ENCODE measurements around the gene CEP70.

DNA sequence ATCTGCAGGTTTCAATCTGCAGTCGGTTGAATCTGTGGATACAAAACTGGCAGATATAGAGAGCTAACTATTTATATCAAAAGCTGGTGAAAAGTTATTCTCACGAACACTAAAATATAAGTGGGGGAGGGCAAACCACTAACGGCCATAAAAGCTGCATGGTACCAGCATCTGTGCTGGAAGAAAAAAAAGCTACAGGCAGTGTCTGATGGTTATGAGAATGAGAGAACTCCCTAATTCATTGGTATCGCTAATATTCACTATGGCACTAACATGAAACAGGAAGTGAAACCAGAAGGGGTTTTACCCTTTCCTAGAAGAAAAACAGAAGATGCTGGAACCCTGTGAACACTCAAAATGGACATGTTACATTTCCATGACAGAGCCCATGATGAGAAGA lies 15.9 kb downstream of the CEP70 start:
- TF ChIP-seq, protein P1, sequence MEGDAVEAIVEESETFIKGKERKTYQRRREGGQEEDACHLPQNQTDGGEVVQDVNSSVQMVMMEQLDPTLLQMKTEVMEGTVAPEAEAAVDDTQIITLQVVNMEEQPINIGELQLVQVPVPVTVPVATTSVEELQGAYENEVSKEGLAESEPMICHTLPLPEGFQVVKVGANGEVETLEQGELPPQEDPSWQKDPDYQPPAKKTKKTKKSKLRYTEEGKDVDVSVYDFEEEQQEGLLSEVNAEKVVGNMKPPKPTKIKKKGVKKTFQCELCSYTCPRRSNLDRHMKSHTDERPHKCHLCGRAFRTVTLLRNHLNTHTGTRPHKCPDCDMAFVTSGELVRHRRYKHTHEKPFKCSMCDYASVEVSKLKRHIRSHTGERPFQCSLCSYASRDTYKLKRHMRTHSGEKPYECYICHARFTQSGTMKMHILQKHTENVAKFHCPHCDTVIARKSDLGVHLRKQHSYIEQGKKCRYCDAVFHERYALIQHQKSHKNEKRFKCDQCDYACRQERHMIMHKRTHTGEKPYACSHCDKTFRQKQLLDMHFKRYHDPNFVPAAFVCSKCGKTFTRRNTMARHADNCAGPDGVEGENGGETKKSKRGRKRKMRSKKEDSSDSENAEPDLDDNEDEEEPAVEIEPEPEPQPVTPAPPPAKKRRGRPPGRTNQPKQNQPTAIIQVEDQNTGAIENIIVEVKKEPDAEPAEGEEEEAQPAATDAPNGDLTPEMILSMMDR (conservative IDR thresholded peaks at IDR 0.05 in 1 of 2, IDR thresholded peaks at IDR 0.05 in 1 of 2; ENCODE audit: extremely low read depth in 1 of 2, insufficient read depth in 1 of 2, low read depth in 1 of 2, low read length in 2 of 2) = no peak
- no peak for TF ChIP-seq EZH2 (IDR thresholded peaks at IDR 0.05; ENCODE audit: borderline replicate concordance, low read length)
